ENCODE data around the gene TMA7.
"Not testable (repeated sequence)": the region's sequence is repeated elsewhere in the genome, so short reads cannot be mapped to it uniquely, and the experiment has no call there.

The TMA7 gene

GRCh38 chr3:48439820-48440589 is at the start of gene TMA7, which contains the start of gene CCDC51:
Gene TMA7, plus strand, starts transcription at chr3:48440257. Its CDS starts 40 bp downstream, at chr3:48440297.
Gene CCDC51, minus strand, starts transcription at chr3:48440119. Its CDS starts 4,991 bp downstream, at chr3:48435128.
- DNase-seq: peak; percentile 98

GRCh38 chr3:48394391-48394790 is 45.7 kb upstream of the TMA7 start:
- DNase-seq: no peak

- DNase-seq: no peak
Measured at GRCh38 chr3:48395714-48396113, 44.3 kb upstream of the TMA7 start.

- DNase-seq: no peak
Measured at GRCh38 chr3:48397767-48398681, 42.0 kb upstream of the TMA7 start.

- no peak for DNase-seq
Measured at GRCh38 chr3:48398701-48399386, 41.2 kb upstream of the TMA7 start.

- DNase-seq: peak; percentile 85
Measured at GRCh38 chr3:48399387-48400172, 40.5 kb upstream of the TMA7 start.

- DNase-seq: peak; percentile 75
Measured at GRCh38 chr3:48400824-48401433, 39.1 kb upstream of the TMA7 start.

GRCh38 chr3:48401434-48401901 is 38.6 kb upstream of the TMA7 start:
- DNase-seq: not testable (repeated sequence)

- no peak for DNase-seq
Measured at GRCh38 chr3:48402281-48402732, 37.8 kb upstream of the TMA7 start.

- no peak for DNase-seq
Measured at GRCh38 chr3:48402907-48403306, 37.1 kb upstream of the TMA7 start.

- no peak for DNase-seq
Measured at GRCh38 chr3:48403533-48404439, 36.3 kb upstream of the TMA7 start.

GRCh38 chr3:48404440-48405342 is 35.4 kb upstream of the TMA7 start:
- DNase-seq: no peak

GRCh38 chr3:48405343-48405881 is 34.6 kb upstream of the TMA7 start:
- no peak for DNase-seq

- no peak for DNase-seq
Measured at GRCh38 chr3:48405971-48406370, 34.1 kb upstream of the TMA7 start.

- DNase-seq: no peak
Measured at GRCh38 chr3:48406443-48407431, 33.3 kb upstream of the TMA7 start.

- no peak for DNase-seq
Measured at GRCh38 chr3:48407542-48408099, 32.4 kb upstream of the TMA7 start.

GRCh38 chr3:48408823-48409281 is 31.2 kb upstream of the TMA7 start:
- no peak for DNase-seq
